Measurements from ENCODE around the gene VAC14.
"Not testable (repeated sequence)": the region's sequence is repeated elsewhere in the genome, so short reads cannot be mapped to it uniquely, and the experiment has no call there.

Gene VAC14

GRCh38 chr16:70677499-70678120, 123.3 kb downstream of the VAC14 start:
- intact Hi-C loops (cut with DNase I), result no loop called here
- DNase-seq, result peak in 5 of 10 donors; percentile 5 to 66 (median 65)

DNA sequence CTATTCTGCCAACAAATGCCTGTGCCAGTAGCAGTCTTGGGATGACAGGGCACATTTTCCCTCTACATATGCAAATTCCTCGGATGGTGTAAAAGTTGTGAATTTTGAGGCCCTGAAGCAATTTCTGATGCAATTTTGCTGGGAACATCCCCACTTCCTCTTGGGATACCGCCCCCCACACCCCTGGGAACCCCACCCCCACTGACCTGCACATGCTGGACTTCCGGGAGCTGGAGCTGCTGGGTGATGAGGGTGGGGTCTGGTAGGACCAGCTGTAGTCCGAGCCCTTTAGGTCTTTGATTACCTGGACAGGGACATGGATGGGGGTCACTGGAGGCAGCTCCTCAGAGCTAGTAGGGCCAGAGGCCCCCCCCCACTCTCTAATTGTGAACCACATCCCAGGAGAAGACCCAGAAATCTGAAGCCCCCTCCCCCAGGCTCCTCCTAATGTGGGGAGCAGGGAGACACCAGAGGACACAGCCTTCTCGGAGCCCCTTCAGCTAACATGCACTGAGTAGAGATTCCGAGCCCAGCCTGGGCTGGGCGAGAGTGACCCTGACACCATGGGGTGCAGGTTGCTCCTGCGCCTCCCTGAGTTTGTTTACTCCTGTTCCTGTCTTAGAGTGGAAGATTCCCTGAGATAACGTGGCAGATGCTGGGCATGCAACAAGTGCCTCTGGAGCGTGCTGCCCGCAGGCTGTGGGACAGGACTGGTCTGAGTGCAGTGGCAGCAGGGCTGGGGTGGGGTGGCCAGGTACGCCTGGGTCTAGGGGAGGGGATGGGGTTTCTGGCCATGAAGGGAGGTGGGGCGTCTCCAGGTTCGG, 124.1 kb downstream of the VAC14 start:
- DNase-seq, result peak in 5 of 10 donors; percentile 6 to 77 (median 42)
- intact Hi-C loops (cut with DNase I), result no loop called here

DNA sequence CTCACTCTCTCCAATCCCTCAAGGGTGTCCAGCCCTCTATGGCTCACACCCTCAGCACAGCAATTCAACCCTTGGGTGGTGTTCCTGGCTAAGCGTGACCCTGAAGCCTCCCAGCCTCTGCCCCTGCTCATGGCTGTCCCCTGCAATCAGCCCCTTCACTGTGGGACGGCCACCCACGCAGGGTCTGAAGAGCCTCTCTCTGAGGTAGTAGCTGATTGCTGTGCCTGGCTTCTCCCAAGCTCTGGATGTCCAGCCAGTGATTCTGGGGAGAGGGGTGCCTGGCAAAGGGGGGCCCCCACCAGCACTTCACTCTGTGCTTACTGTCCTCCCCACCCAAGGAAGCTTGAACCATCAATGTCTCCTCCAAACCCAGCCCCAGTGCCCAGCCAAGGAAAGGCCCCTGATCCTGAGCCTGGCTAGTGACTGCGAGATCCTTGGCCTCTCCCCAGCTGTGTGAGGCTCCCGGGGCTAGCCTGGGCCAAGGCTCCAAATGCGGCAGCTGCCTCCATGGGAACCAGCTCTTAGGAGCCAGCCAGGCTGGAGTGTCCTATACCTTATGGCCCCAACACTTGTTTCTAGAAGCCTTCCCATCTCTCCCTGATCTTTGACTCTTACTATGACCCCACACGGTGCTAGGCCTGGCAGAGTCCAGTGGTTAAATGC, 125.0 kb downstream of the VAC14 start:
- DNase-seq, result peak in 6 of 10 donors; percentile 11 to 84 (median 49)

DNA sequence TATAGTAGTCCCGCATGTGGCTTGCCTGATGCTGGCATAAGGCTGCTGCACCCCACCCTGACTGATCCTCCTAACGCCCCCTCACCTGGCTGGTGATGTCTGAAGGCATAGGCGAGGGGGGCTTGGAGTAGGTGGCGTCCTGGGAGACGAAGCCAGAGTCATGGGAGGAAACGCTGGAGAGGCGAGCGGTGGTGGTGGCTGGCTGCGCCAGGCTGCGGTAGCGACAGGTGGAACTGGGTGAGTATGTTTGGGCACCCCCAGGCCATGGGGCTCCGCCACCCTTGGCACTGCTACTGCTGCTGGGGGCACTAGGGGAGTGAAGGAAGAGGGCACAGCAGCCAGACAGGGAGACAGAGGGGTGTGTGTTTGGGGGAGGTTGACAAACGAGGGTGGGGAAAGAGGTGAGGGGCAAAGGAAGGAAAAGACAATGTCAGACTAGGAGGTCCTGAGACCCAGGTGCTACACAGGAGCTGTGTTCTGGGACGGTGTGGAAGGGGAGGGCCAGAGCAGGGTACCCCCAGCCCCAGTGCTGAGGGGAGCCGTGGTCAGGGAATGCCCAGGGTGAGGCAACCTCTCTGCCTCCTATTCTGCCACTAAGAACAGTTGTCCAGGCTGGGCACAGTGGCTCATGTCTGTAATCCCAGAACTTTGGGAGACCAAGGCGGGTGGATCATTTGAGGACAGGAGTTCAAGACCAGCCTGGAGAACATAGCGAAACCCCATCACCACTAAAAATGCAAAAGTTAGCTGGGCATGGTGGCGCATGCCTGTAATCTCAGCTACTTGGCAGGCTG, 126.5 kb downstream of the VAC14 start:
- intact Hi-C loops (cut with DNase I), result no loop called here
- peak in 4 of 10 donors; percentile 24 to 80 (median 78) for DNase-seq

More for the DNA sequence above, 125.0 kb downstream of the VAC14 start:
- intact Hi-C loops (cut with DNase I), result no loop called here

DNA sequence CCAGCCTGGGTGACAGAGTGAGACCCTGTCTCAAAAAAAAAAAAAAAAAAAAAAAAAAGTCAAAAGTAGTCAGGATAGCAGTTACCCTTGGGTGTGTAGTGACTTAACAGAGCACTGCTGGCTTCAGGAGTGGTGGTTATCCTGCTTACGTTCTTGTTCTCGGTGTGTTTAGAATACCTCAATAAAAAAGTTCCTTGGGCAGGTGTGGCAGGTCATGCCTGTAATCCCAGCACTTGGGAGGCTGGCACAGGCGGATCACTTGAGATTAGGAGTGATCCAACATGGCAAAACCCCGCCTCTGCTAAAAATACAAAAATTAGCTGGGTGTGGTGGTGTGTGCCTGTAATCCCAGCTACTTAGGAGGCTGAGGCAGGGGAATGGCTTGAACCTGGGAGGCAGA, 130.0 kb downstream of the VAC14 start:
- intact Hi-C loops (cut with DNase I), result not testable (repeated sequence)
- peak in 2 of 10 donors; percentile 14 to 41 for DNase-seq

- DNase-seq, result no peak
- intact Hi-C loops (cut with DNase I), result no loop called here
Observed at GRCh38 chr16:70670175-70670574, 130.8 kb downstream of the VAC14 start.

GRCh38 chr16:70665806-70666735, 134.9 kb downstream of the VAC14 start:
- intact Hi-C loops (cut with DNase I), result loop anchor here (10.0 kb wide), 1 partner anchor 111 kb away; no protein-coding TSS in a partner anchor
- peak in 4 of 10 donors; percentile 2 to 72 (median 42) for DNase-seq

DNA sequence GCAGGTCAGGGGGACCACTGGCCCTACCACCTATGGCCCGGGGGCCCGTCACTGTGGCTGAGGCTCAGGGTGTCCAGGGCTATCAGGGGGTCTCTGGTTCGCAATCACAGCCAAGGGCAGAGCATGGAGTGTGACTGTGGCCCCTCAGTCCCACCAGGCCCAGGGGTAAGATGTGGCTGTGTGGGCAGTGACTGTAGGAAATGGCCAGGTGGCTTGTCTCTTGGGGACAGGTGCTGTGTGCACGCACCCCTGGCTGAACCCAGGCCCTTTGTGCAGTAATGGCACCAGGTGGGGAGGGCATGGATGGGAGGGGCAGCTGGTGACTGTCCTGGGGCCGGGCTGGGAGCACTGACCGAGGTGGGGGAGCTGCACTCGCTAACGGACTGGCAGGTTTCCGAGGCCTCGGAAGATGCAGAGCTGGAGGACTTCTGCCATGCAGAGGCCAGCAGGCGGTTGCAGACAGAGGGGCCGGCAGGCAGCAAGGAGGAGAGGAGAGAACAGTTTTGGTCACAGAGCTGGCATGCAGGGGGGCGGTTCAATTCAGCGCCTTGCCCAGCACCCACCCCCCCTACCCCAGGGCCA, 135.8 kb downstream of the VAC14 start:
- DNase-seq, result peak in 4 of 10 donors; percentile 2 to 84 (median 74)

GRCh38 chr16:70664325-70665112, 136.4 kb downstream of the VAC14 start:
- DNase-seq, result peak in 4 of 10 donors; percentile 2 to 80 (median 74)
- intact Hi-C loops (cut with DNase I), result loop anchor here (10.0 kb wide), 1 partner anchor 110 kb away; no protein-coding TSS in a partner anchor

More for the DNA sequence above, 135.8 kb downstream of the VAC14 start:
- intact Hi-C loops (cut with DNase I), result loop anchor here (10.0 kb wide), 1 partner anchor 110 kb away; no protein-coding TSS in a partner anchor

DNA sequence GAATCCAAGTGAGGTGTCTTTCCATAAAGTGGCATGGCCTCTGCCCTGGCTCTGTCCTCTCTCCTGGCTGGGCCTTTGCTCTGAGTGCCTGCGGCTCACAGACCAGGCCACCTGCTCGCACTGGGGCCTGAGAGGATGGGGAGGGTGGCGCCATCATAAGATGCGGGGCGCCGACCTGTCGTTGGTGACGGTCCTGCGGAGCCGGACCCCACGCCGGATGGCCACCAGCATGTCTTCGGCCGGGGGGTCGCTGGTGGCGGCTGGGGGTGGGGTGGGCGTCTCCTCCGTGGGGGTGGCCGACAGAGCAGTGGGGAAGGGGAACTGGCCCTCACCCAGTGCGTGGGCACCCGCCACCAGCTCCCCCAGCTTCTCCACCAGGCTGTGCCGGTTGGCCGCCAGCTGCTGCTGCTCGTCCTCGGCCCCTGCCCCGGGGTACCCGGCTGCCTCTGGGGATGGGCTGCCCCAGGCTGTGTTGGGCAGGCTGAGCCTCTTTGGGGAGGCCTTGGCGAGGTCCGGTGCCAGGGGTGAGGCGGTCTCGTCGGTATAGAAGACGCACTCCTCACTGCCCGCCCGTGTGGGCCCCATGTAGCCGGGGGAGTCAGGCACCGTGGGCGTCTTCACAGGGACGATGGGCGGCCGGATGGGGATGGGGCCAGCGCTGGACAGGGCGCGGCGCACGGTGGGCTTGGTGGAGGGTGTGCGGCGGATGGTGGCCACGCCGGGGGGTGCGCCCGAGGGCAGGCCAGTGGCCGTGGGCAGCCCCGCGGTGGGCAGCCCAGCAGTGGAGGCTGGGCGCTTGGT, 137.2 kb downstream of the VAC14 start:
- peak in 3 of 10 donors; percentile 69 to 88 (median 70) for DNase-seq
- intact Hi-C loops (cut with DNase I), result loop anchor here (10.0 kb wide), 1 partner anchor 109 kb away; no protein-coding TSS in a partner anchor

DNA sequence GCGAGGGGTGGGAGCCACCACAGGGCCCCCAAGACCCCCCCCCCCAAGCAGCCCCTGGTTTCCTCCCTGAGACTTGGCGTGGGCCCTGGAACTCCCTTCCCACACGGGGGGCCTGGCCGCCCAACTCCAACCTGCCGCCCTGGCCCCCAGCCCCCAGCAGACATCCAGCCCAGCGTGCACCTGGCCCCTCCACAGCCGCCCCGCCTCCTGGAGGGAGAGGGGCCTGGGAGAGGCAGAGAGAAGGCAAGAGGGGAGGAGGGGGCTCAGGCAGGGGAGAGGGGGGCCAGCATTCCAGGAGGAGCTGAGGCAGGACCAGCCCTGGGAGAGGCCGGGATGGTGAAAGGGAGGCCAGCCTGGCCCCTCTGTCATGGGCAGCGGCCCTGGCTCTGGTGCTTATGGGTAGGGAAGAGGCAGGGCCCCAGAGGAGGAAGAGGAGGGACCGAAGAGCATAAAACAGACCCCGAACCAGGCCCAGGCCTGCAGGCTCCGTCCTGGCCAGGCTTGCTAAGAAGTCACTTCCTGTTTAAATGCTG, 137.9 kb downstream of the VAC14 start:
- intact Hi-C loops (cut with DNase I), result loop anchor here (10.0 kb wide), 1 partner anchor 108 kb away; no protein-coding TSS in a partner anchor
- DNase-seq, result peak in 4 of 10 donors; percentile 2 to 76 (median 62)

DNA sequence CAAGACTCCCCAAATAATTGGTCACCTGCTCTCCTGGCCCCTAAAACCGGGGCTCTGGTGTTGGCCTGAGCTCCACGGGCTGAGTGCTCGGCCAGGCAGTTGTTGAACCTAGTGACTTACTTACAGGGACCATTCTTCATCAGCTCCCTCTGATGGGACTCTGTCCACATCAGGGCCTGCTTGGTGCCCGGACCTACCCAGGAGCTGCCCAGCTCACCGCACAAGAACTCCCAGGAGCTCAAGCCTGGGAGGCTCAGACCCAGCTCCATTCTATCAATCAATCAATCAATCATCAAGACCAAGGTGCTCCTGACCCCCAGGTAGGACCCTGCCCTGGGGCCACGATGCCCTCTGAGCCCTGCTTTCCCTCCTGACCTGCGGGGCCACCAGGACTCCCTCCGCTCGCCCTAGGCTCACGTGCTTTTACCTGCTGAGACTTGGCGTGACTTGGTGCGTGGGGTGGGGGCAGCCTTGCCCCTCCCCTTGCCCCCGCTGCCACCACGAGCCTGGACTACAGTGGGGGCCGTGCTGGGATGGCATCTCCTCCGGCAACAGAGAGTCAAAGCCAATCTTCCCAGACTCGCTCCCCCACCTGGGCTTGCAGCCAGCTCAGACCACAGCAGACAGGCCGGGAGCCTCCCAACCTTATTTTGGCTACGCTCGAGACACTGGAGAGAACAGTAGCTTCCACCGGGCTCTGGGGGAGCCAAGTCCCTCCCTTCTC, 138.9 kb downstream of the VAC14 start:
- intact Hi-C loops (cut with DNase I), result loop anchor here (10.0 kb wide), 1 partner anchor 107 kb away; no protein-coding TSS in a partner anchor
- DNase-seq, result peak in 4 of 10 donors; percentile 41 to 86 (median 84)

DNA sequence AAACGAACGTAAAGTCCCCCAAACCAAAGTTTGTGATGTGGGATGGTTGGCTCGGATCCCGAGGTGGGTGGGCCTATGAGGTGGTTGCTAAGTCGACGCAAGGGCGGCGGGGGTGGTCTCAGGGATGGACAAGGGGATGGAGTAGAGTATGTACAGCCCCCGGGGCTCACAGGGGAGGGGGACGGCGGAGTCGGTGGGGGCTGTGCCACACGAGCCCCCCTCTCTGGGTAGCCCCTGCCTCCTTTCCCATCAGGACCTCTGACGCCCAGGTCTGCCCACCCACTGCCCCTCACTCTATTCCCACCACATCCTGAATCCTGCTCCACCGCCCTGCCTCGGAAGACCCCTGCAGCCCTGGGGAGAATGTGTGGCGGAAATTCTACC, 139.4 kb downstream of the VAC14 start:
- peak in 4 of 10 donors; percentile 7 to 84 (median 74) for DNase-seq
- intact Hi-C loops (cut with DNase I), result loop anchor here (10.0 kb wide), 1 partner anchor 107 kb away; no protein-coding TSS in a partner anchor

- intact Hi-C loops (cut with DNase I), result loop anchor here (10.0 kb wide), 1 partner anchor 106 kb away; no protein-coding TSS in a partner anchor
- DNase-seq, result peak in 4 of 10 donors; percentile 8 to 72 (median 64)
Observed at GRCh38 chr16:70660672-70661350, 140.1 kb downstream of the VAC14 start.

All from posterior cingulate gyrus (tissue), 11 donors.